GM21619 (cell line): Measurements from ENCODE around the gene ITSN1.

Experiments used
- ATAC-seq: cut with Tn5 transposase; IDR thresholded peaks from one replicate; pipeline ENCODE4 v1.9.1; 2021; ENCODE audit not compliant: unreplicated experiment

Gene ITSN1

DNA sequence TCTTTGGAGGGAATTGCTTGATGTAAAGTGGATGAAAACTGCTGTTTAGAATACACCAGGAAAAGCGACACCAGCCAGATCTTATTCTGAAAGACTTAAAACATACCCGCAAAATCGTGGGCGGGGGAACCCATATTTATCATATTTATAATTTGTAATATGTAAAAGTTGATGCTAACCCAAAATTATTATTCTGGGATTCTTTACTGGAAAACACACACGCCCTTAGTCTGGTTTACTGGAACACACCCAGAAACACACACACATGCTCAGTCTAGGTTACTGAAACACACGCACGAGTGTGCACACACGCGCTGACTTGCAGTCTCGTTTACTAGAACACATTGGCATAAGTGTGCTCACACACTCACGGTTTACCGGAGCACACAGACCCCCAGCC is 240.8 kb downstream of the ITSN1 start:
- no peak for ATAC-seq

DNA sequence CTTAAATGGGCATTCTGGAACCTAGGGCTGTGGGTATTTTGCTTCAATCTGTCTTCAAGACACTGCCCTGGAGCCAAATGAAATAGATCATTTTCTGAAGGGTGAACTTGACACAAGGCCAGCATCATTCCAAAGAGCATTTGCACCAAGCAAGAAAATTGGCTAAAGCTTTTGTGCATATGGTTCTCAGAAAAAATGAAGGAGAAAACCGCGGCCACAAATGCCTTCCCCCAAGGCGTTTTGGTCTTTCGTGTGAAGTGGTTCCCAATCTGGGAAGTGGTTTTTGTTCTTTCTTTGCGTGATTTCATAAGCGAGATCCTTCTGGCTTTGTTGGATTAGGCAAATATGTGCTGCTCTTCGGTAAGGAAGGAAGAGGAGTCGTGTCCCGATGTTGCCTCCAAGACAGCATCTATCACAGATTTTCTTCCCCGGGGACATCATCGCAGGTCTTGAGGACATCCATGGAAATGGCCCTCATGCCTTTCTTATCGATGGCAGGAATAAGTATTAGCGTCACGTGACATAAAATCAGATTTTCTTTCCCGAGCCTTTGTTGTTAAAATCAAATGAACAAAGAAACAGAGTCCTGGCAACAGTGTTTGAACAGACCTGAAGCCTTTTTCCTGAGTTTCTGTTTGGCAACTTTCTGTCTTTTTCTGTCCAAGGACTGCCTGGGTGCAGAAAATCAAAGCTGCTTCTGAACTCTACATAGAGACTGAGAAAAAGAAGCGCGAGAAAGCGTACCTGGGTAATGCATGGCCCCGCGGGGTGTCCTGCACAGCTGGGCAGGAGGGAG is 242.3 kb downstream of the ITSN1 start:
- ATAC-seq: no peak

GRCh38 chr21:33885172-33885514 is 242.8 kb downstream of the ITSN1 start:
- no peak for ATAC-seq

DNA sequence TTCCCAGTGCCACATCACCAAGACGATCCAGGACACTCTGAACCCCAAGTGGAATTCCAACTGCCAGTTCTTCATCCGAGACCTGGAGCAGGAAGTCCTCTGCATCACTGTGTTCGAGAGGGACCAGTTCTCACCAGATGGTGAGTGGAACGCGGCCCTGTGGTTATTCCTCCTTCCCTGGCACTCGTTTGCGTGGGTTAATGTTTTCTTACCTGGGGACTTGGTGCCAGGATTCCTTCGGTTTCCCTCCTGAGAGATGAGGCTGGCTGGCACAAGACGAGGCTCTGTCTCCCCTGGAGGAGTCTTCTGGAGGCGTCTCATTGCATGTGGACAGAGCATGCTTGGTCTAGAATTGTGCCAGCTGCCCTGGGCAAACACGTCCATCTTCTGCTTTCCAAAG is 244.0 kb downstream of the ITSN1 start:
- ATAC-seq: no peak

DNA sequence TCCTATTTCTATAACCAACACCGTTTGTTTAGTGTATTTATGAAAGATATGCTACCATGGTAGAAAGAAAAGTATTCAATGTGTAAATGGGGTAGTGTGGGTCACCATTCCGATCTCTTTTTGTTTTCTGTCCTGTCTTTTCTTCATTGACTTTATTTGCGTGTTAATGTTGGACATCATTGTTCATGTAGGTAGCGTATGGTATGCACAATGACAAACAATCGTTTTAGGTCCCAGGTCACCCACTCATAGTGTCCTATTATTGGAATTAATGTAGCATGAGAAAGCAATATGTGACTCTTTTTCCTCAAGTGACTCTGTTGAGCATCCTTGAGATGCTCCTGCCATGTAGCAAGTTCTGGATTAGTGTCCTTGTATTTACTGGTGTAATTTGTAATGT is 247.9 kb downstream of the ITSN1 start:
- no peak for ATAC-seq

- ATAC-seq: no peak
Observed at GRCh38 chr21:33892853-33893252, 250.6 kb downstream of the ITSN1 start.

DNA sequence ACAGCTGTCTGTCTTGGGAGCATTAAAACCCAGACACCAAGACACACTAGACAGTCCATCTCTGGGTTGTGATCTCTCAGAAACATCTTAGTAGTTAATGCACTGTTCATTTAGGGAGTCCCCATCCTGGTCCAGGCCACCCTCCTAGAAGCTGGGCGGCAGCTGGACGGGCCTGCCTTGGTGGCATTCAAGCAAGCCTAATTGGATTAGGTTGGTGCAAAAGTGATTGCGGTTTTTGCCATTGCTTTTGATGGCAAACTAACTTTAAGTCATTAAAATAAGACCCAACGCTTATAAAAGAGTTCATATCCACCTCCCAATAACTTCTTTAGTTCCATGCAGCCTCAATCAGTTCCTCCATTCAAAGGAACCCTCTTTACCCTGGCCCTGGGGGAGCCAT is 251.6 kb downstream of the ITSN1 start:
- no peak for ATAC-seq

DNA sequence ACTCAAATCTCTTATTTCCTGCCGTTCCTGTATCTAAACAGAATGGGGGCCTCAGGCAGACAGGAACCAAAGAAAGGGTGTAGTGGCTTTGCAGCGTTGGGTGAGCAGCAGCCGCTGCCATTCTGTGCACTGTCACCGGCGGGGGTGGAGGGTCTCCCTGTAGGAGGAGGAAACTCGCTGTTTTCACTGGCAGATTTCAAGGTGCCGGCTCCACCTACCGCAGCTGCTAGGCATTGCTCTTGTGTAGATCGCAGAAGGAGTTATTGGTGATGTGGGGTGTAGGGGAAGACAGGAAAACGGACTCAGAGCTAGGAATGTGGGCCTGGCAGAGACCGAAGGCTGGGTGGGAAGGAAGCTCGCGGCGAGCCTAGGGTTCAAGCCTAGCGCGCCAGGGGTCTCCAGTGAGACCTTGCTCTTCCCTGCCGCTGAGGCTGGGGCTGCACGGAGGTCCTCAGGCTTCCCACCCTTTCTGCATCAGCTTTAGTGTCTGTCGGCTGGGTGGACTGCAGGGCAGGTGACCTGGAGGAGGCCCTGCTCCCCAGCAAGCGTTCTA is 252.5 kb downstream of the ITSN1 start:
- no peak for ATAC-seq

GRCh38 chr21:33895356-33895755 is 253.1 kb downstream of the ITSN1 start:
- no peak for ATAC-seq

DNA sequence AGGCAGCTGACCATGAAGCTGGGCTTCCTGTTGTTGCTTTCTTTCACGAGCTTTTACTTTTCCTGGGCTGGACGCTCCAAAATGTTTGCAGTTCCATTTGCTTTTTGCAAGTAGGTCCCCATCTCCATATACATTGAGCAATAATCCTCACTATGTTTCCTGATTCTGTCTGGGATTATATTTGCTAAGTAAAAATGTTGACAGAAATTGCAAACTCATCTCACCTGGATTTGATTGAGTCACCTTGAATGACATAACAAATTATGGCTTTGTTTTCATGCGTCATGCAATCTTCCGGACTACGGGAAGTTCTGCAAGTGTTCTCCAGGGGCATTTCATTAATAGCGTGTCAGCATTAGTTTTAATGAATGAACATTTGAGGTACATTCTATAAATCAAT is 254.4 kb downstream of the ITSN1 start:
- ATAC-seq: no peak

GRCh38 chr21:33897098-33897497 is 254.8 kb downstream of the ITSN1 start:
- ATAC-seq: no peak

- ATAC-seq: no peak
Observed at GRCh38 chr21:33897739-33898138, 255.4 kb downstream of the ITSN1 start.

GRCh38 chr21:33898586-33898985 is 256.3 kb downstream of the ITSN1 start:
- ATAC-seq: no peak

GRCh38 chr21:33899199-33899598 is 256.9 kb downstream of the ITSN1 start:
- ATAC-seq: no peak

DNA sequence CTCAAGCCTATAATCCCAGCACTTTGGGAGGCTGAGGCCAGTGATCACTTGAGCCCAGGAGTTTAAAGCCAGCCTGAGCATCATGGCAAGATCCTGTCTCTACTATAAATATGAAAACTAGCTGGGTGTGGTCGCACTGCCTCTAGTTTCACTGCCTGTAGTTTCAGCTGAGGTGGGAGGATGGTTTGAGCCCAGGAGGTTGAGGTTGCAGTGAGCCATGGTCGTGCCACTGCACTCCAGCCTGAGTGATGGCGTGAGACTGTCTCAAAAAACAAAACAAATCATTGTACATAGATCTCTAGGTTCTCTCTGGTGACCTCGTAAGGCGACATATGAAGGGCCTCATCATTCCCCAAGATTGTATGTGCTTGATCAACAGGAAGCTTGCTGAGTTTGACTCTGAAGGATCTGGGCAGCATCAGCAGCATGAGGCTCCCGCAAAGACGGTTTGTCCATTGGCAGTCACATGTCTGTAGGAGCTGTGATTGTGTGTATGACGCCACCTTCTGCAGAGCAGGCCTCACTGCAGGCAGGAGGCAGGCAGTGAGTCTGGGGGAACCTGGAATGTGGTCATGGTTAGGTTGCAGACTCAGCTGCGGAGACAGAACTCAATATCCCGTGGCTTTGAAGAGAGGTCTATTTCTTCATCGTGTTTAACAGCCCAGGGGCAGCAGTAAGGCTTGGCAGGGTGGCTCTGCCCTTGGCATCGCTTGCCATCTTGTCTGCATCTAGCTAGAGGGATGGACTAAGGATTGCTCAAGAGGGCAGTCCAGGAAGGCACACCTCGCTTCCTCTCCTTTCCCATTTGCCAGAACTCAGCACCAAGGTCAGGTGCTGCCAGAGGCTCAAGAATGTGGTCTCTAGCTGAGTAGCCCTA is 259.3 kb downstream of the ITSN1 start:
- ATAC-seq: no peak

DNA sequence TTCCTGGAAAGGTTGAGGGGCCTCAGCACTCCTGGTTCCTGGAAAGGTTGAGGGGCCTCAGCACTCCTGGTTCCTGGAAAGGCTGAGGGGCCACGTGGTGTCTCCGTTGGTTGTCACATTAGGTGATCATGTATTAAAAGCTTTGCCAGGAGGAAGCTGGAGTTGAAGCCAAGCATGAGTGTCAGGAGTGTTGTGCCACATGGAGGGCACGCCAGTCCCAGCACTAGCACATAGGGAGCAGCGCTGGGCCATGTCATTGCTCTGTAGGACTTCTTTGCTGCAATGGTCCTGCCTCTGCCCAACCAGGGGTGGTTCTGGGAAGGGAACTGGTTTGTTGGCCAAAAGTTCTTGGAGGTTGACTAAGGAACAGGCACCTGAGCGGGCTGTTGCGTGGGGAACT is 260.0 kb downstream of the ITSN1 start:
- ATAC-seq: no peak

- ATAC-seq: no peak
Observed at GRCh38 chr21:33904041-33904440, 261.7 kb downstream of the ITSN1 start.

GRCh38 chr21:33908760-33909159 is 266.5 kb downstream of the ITSN1 start:
- no peak for ATAC-seq

GRCh38 chr21:33909756-33910155 is 267.5 kb downstream of the ITSN1 start:
- no peak for ATAC-seq

DNA sequence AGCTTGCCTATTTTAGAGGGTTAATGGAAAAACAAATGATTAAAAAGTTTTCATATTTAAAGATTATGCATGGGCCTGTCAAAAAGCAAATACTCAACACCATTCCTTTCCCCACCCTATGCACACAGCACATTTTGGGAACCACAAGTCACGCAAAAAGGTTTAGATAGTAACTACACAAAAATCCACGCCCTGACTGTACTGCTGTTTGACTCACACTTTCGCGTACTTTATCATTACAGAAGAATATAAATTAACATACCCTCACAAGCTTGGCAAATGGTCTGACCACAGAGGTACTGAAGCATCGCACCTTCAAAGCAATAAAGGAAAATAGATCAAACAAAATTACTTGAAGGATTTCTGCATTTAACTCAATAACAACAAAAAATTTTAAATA is 271.9 kb downstream of the ITSN1 start:
- no peak for ATAC-seq

DNA sequence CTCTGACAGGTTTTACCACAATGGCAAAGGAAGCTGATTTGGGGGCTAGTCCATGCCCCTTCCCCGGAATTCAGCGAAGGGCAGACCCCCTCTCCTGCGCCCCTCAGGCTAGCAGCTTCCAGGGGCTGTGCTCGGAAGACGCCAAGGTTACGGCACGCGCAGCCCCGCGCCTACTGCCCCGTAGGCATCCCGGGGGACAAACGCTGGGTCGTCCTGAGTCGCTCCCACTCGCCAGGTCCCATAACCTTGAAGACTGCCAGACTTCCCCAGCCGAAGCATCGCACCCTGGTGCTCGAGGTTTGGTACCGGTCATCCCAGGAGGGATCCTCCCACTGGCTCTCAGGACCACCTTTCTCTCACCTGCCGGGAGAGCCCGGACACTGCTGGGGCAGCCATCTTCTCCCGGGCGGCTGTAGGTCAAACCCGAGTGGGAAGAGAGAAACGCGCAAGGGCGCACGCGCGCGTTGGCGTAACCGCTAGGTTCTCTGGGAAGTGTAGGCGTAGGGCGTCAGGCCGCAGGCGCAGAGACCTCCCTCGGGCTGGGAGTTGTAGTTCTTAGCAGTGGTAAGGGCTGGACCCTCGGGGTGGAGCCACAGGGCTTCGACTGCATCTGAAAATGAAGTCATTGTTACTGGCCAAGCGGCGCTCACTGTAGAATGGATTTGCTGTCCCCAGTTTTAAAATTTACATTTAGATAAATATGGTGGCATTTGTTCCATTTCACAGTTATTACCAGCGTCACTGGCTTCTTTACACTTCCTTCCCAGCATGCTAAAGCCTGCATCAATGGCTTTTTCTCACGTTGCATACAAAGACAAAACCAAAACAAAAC is 273.3 kb downstream of the ITSN1 start, which contains the start of gene ATP5PO:
TSS of gene ATP5PO (minus strand) at position 437 of the 832 bp plus-strand sequence. CDS start at position 396, 41 bp downstream.
- peak; percentile 99 for ATAC-seq
